Neuronal stem cell (in vitro differentiated cells): ENCODE data around the gene HOXB1.
A peak's percentile ranks its signal among the peaks of the same experiment; 100 is the strongest.

ENCODE experiments used
- DNase-seq: peaks from one replicate; pipeline ENCODE4 v3.0.0-alpha.2; 2013; ENCODE audit warnings: low spot score
- H2AFZ ChIP-seq: one replicate; pipeline ENCODE4 v1.6.1; 2013; ENCODE audit warnings: mild to moderate bottlenecking, low read length, inconsistent platforms
- H2AK5ac ChIP-seq: 2 replicates; pipeline ENCODE4 v1.6.1; 2013; ENCODE audit warnings: low read depth, mild to moderate bottlenecking, inconsistent platforms, low read length, moderate library complexity, mixed read lengths
- H2BK120ac ChIP-seq: 2 replicates; pipeline ENCODE4 v1.6.1; 2013; ENCODE audit warnings: low read depth, mild to moderate bottlenecking, inconsistent platforms, low read length, moderate library complexity, mixed read lengths
- H2BK12ac ChIP-seq: one replicate; pipeline ENCODE4 v1.6.1; 2013; ENCODE audit warnings: low read length, inconsistent platforms
- H2BK15ac ChIP-seq: 2 replicates; pipeline ENCODE4 v1.6.1; 2013; ENCODE audit warnings: mild to moderate bottlenecking, low read length, inconsistent platforms, mixed read lengths
- H2BK5ac ChIP-seq: one replicate; pipeline ENCODE4 v1.6.1; 2013; ENCODE audit warnings: inconsistent platforms, mild to moderate bottlenecking, low read length, moderate library complexity
- H3K14ac ChIP-seq: one replicate; pipeline ENCODE4 v1.6.1; 2013; ENCODE audit warnings: low read length, inconsistent platforms
- H3K18ac ChIP-seq: 2 replicates; pipeline ENCODE4 v1.6.1; 2013; ENCODE audit warnings: low read length, inconsistent platforms
- H3K23ac ChIP-seq: 2 replicates; pipeline ENCODE4 v1.6.1; 2013; ENCODE audit warnings: low read depth, mild to moderate bottlenecking, mixed read lengths, low read length, inconsistent platforms; ENCODE audit not compliant: poor library complexity
- H3K27ac ChIP-seq: replicated peaks from 3 replicates; pipeline ENCODE4 v1.5.1; 2013; ENCODE audit warnings: low read length, inconsistent platforms
- H3K27me3 ChIP-seq, 3 experiments: 2 replicates each; pipeline ENCODE4 v1.6.1; 2013; ENCODE audit warnings: low read length in 3 of 3, mild to moderate bottlenecking in 2 of 3, inconsistent platforms in 1 of 3, low read depth in 1 of 3, mixed read lengths in 1 of 3, moderate library complexity in 1 of 3; ENCODE audit not compliant: control insufficient read depth in 3 of 3, insufficient read depth in 3 of 3
- H3K36me3 ChIP-seq, 2 donors: replicated peaks in 1 of 2; 2 replicates each; pipeline ENCODE4 v1.6.1; 2013; ENCODE audit warnings: low read length in 2 of 2; ENCODE audit not compliant: control insufficient read depth in 2 of 2, insufficient read depth in 2 of 2
- H3K4ac ChIP-seq: 2 replicates; pipeline ENCODE4 v1.6.1; 2013; ENCODE audit warnings: inconsistent platforms, mild to moderate bottlenecking, low read length, moderate library complexity
- H3K4me1 ChIP-seq, 2 donors: 1 replicate in 1 of 2; 2 replicates in 1 of 2; pipeline ENCODE4 v1.6.1; 2013; ENCODE audit warnings: low read length in 2 of 2, low read depth in 1 of 2; ENCODE audit not compliant: control insufficient read depth in 2 of 2, insufficient read depth in 1 of 2
- H3K4me2 ChIP-seq: one replicate; pipeline ENCODE4 v1.6.1; 2013; ENCODE audit warnings: mild to moderate bottlenecking, low read length, inconsistent platforms; ENCODE audit not compliant: insufficient read depth, poor library complexity, severe bottlenecking
- H3K4me3 ChIP-seq, 2 donors: 2 replicates each; pipeline ENCODE4 v1.5.1; 2013; ENCODE audit warnings: low read length in 2 of 2, mild to moderate bottlenecking in 2 of 2, inconsistent platforms in 1 of 2, moderate library complexity in 1 of 2
- H3K79me1 ChIP-seq: one replicate; pipeline ENCODE4 v1.6.1; 2013; ENCODE audit warnings: low read depth, mild to moderate bottlenecking, inconsistent platforms, low read length, moderate library complexity
- H3K9ac ChIP-seq: one replicate; pipeline ENCODE4 v1.6.1; 2013; ENCODE audit warnings: mild to moderate bottlenecking, low read depth, low read length, inconsistent platforms; ENCODE audit not compliant: poor library complexity
- H3K9me3 ChIP-seq, 2 donors: replicated peaks in 1 of 2; 2 replicates each; pipeline versions ENCODE3 to v1.6.1; 2013; ENCODE audit warnings: low read length in 2 of 2, mild to moderate bottlenecking in 2 of 2, inconsistent platforms in 1 of 2, low read depth in 1 of 2, mixed read lengths in 1 of 2, moderate library complexity in 1 of 2; ENCODE audit not compliant: control insufficient read depth in 2 of 2, insufficient read depth in 1 of 2
- H4K8ac ChIP-seq: one replicate; pipeline ENCODE4 v1.6.1; 2013; ENCODE audit warnings: low read depth, mild to moderate bottlenecking, inconsistent platforms, low read length, moderate library complexity
- H4K91ac ChIP-seq: one replicate; pipeline ENCODE4 v1.6.1; 2013; ENCODE audit warnings: low read length, low read depth, mild to moderate bottlenecking, inconsistent platforms; ENCODE audit not compliant: poor library complexity
- WGBS, 2 donors: extraction: QIAGEN DNeasy Blood & Tissue Kit; methylation state at CpG; one replicate each; pipeline ENCODE4 v1.1.7; 2013; ENCODE audit warnings: missing lambda C conversion rate in 2 of 2, mixed read lengths in 1 of 2; ENCODE audit not compliant: insufficient read length in 2 of 2, insufficient replicate concordance in 1 of 2; ENCODE audit errors: extremely low coverage in 2 of 2; 5-methylcytosine and 5-hydroxymethylcytosine counted together

Gene HOXB1

DNA sequence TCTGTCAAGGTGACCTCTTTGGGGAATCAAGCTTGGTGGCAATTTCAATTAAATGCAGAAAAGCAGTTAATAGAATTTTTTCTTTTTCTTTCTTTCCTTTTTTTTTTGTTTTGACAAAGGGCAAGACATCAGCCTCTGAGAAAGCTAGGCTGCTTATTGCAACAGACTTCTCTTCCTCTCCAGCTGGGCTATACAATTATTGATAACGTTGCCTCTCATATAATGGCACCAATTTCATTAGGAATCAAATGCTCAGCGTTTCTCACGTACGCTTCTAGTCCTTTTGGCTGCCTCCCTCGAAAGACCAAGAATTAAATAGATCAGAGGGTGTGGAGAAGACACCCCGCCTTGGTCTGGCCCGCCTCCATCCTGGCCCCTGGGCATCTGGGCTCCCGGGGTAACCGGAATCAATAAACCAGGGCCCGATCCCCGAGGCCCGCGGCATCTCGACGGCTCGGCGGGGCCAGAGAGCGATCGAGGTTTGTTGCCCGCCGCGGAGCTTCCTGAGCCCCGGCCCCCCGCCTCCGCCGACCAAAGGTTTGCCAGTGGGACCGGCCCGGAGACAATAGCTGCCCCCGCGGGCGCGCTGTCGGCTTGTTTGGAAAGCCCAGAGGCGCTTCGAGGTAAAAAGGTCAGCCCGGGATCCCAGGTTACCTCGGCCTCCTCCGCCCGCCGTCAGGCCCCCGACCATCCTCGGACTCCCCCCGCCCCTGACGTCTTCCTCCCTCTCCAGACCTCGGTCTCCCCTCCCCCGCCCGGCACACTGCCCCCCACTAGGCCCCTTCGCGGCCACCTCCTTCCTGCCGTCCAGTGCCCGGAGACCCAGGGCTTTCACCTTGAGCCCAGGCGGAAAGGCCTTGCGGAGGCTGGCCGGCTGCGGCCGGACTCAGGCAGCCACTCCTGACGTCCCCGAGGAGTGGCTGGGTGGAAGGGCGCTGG lies 3.9 kb downstream of the HOXB1 start:
- H3K4me3 ChIP-seq: no peak overlapping the region
- H3K9me3 ChIP-seq: peaks cover 0 to 8% of the 10 kb centered on the region in 2 donors
- no peaks in the 10 kb centered on the region for H3K4me1 ChIP-seq
- H3K27ac ChIP-seq: no peak overlapping the region
- H4K91ac ChIP-seq: no peak overlapping the region
- H3K18ac ChIP-seq: peak overlapping the region; percentile 39
- no peak overlapping the region for H2AK5ac ChIP-seq
- H2BK12ac ChIP-seq: no peak overlapping the region
- H3K36me3 ChIP-seq: no peaks in the 10 kb centered on the region
- H2BK120ac ChIP-seq: no peak overlapping the region
- H2AFZ ChIP-seq: peak overlapping the region; percentile 22
- H4K8ac ChIP-seq: no peak overlapping the region
- no peak overlapping the region for H3K4me2 ChIP-seq
- H3K27me3 ChIP-seq: peaks cover 34 to 96% (median 89%) of the 10 kb centered on the region in 3 experiments
- no peak overlapping the region for H2BK15ac ChIP-seq
- no peak overlapping the region for H3K4ac ChIP-seq
- no peak overlapping the region for H3K9ac ChIP-seq
- no CpG with 5 or more reads among the region's 59 CpGs for WGBS, 2 donors
- H3K14ac ChIP-seq: no peak overlapping the region
- DNase-seq: no peak
- no peaks in the 10 kb centered on the region for H3K79me1 ChIP-seq
- no peak overlapping the region for H3K23ac ChIP-seq
- no peak overlapping the region for H2BK5ac ChIP-seq

DNA sequence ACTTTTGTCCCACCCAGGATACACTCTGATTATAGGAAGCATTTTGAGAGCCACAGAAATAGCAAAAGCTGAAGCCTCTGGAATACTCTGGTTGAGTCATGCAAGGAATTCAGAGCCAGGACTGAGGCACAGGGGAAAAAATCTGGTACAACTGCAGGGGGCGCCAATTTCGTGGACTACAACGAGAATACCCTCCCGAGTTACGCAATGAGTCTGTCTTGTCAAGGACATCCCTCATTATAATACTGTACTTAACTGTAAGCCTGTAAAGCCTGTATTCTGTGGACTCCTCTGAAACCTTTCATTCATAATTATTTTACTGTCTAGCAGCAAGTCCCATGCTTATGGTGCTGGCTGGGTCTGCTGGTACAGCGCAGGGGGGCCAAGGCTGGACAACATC lies 7.8 kb downstream of the HOXB1 start:
- Histone ChIP-seq H4K8ac (no peak overlapping the region), H3K14ac (no peak overlapping the region), H3K9ac (no peak overlapping the region), H3K4me3 (no peak overlapping the region), H3K36me3 (no peaks in the 10 kb centered on the region), H3K79me1 (no peaks in the 10 kb centered on the region), H2AK5ac (no peak overlapping the region), H2BK120ac (no peak overlapping the region), H3K9me3 (peaks cover 0 to 2% of the 10 kb centered on the region in 2 donors), H3K18ac (no peak overlapping the region), H3K4me2 (no peak overlapping the region), H3K23ac (no peak overlapping the region), H2BK5ac (no peak overlapping the region), H3K4me1 (no peaks in the 10 kb centered on the region), H2AFZ (no peak overlapping the region), H2BK12ac (no peak overlapping the region), H3K27me3 (peaks cover 16 to 83% (median 56%) of the 10 kb centered on the region in 3 experiments), H3K27ac (no peak overlapping the region), H3K4ac (no peak overlapping the region), H2BK15ac (no peak overlapping the region), H4K91ac (no peak overlapping the region)
- no peak for DNase-seq
- no CpG with 5 or more reads among the region's 6 CpGs for WGBS, 2 donors

DNA sequence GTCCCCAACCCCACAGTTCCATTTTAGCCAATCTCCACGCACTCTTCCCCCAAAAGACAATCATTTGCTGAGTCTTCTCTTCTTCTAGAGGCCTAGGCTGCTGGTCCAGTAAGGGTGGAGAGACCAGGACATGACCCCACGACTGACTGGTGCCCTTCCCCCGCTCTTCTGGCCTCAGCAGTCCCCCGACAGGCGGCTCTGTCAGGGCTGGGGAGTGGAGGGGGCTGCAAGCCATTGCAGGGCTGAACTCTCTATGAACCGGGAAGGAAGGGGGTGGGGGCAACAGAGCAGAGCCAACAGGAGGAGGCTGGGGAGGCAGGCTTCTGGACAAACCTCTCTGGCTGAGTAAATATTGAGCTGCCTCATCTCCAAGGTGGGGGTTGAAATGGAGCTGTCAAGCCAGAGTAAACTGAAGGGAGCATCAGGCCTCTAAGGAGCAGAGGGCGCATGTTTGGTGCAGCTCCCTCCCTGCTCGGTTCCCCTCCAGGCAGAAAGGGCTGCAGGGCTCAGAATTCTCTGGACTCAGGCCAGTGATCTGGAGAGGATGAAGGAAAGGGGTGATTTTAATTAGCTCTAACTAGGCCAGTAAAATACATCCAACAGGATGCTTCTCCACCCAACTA lies 8.7 kb downstream of the HOXB1 start:
- H2BK5ac ChIP-seq: no peak overlapping the region
- no peak overlapping the region for H3K4ac ChIP-seq
- H3K23ac ChIP-seq: peak overlapping the region; percentile 5
- H3K36me3 ChIP-seq: no peaks in the 10 kb centered on the region
- H3K27me3 ChIP-seq: peaks cover 17 to 81% (median 48%) of the 10 kb centered on the region in 3 experiments
- no peak overlapping the region for H3K27ac ChIP-seq
- no peaks in the 10 kb centered on the region for H3K79me1 ChIP-seq
- no peak overlapping the region for H2AFZ ChIP-seq
- no peak overlapping the region for H2BK12ac ChIP-seq
- WGBS, 2 donors: no CpG with 5 or more reads among the region's 8 CpGs
- no peak overlapping the region for H2BK120ac ChIP-seq
- H3K4me2 ChIP-seq: no peak overlapping the region
- H3K9me3 ChIP-seq: peaks cover 0 to 2% of the 10 kb centered on the region in 2 donors
- no peak overlapping the region for H4K91ac ChIP-seq
- DNase-seq: no peak
- H2AK5ac ChIP-seq: no peak overlapping the region
- H3K4me1 ChIP-seq: no peaks in the 10 kb centered on the region
- no peak overlapping the region for H3K9ac ChIP-seq
- H3K4me3 ChIP-seq: no peak overlapping the region
- no peak overlapping the region for H4K8ac ChIP-seq
- no peak overlapping the region for H2BK15ac ChIP-seq
- H3K18ac ChIP-seq: peak overlapping the region; percentile 27
- H3K14ac ChIP-seq: no peak overlapping the region

DNA sequence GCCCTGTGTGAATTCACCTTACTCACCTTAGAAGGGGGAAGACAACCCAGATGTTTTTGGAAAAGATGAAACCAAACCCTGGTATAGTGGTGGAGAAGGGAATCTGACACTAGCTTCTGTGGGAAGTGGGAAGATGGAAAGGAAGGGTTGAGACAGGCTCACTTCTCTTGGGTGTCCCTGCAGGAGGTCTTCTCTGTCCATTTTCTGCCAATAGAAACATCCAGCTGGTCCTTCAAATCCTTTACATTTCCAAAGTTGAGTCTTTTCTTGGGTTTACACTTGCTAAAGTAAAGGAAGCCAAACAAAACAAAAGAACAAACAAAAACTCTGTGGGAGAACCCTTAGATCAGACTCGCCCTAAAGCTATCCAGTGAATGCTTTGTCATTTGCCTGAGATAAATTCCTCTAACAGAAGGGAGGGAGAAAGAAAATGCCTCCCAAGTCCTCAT lies 10.2 kb downstream of the HOXB1 start:
- no peaks in the 10 kb centered on the region for H3K79me1 ChIP-seq
- H2AFZ ChIP-seq: no peak overlapping the region
- no peak overlapping the region for H3K4ac ChIP-seq
- H3K4me1 ChIP-seq: no peaks in the 10 kb centered on the region
- H3K18ac ChIP-seq: no peak overlapping the region
- no CpG with 5 or more reads among the region's 1 CpG for WGBS, 2 donors
- H3K4me3 ChIP-seq: no peak overlapping the region
- H3K9ac ChIP-seq: no peak overlapping the region
- H3K23ac ChIP-seq: no peak overlapping the region
- peaks cover 0 to 2% of the 10 kb centered on the region in 2 donors for H3K9me3 ChIP-seq
- H4K91ac ChIP-seq: no peak overlapping the region
- H2BK12ac ChIP-seq: no peak overlapping the region
- DNase-seq: no peak
- H2BK15ac ChIP-seq: no peak overlapping the region
- no peak overlapping the region for H3K27ac ChIP-seq
- H3K36me3 ChIP-seq: no peaks in the 10 kb centered on the region
- H3K14ac ChIP-seq: no peak overlapping the region
- no peak overlapping the region for H4K8ac ChIP-seq
- no peak overlapping the region for H2BK5ac ChIP-seq
- H2AK5ac ChIP-seq: no peak overlapping the region
- H2BK120ac ChIP-seq: no peak overlapping the region
- peaks cover 6 to 72% (median 40%) of the 10 kb centered on the region in 3 experiments for H3K27me3 ChIP-seq
- H3K4me2 ChIP-seq: no peak overlapping the region
